Measurements from ENCODE around the gene ZNF780A. TPM values are rescaled to one million over a fixed set of nuclear protein-coding genes. Genes with fewer than 3 reads are reported as not detected.

ZNF780A gene
- total RNA-seq, 1 donor from 2014 or later = 30.2 TPM

- Histone ChIP-seq H2AFZ (replicated peaks) (peak overlapping the region; percentile 100), H3K4me3 (peak overlapping the region; percentile 92), H3K27ac (no peak overlapping the region), H4K20me1 (ENCODE audit: low read depth) (no peaks in the 10 kb centered on the region), H3K27me3 (no peaks in the 10 kb centered on the region), H3K79me2 (ENCODE audit: low read depth) (peaks cover 42% of the 10 kb centered on the region), H3K4me2 (peak overlapping the region; percentile 86), H3K4me1 (peaks cover 5% of the 10 kb centered on the region), H3K9ac (peak overlapping the region; percentile 58), H3K9me3 (ENCODE audit: low read depth) (peaks cover 10% of the 10 kb centered on the region), H3F3A (ENCODE audit: low read depth) (no peaks in the 10 kb centered on the region), H3K36me3 (no peaks in the 10 kb centered on the region)
- peaks cover 4% of the 10 kb centered on the region for H3K27me3 Mint-ChIP-seq (ENCODE audit: insufficient read depth, low read depth)
- peaks cover 19% of the 10 kb centered on the region for H3K4me1 Mint-ChIP-seq
- peaks cover 52% of the 10 kb centered on the region for H3K9me3 Mint-ChIP-seq
- TF ChIP-seq EZH2 (IDR thresholded peaks at IDR 0.05) (peak; percentile 6), CTCF (IDR thresholded peaks at IDR 0.05) (no peak)
- DNase-seq (ENCODE audit: low spot score) = no peak
- H3K27ac Mint-ChIP-seq = no peak overlapping the region
- H3K36me3 Mint-ChIP-seq = peaks cover 32% of the 10 kb centered on the region
- H3K4me3 Mint-ChIP-seq = peak overlapping the region; percentile 100
Observed at GRCh38 chr19:40056505-40056904, 34.2 kb downstream of the ZNF780A start.

- Histone ChIP-seq H3K27me3 (no peaks in the 10 kb centered on the region), H3K4me2 (peak within 1 kb of the TSS; percentile 86), H3K27ac (no peak within 1 kb of the TSS), H3K4me1 (peaks cover 5% of the 10 kb centered on the region), H3K9me3 (ENCODE audit: low read depth) (peaks cover 10% of the 10 kb centered on the region), H3K79me2 (ENCODE audit: low read depth) (peaks cover 47% of the 10 kb centered on the region), H4K20me1 (ENCODE audit: low read depth) (no peaks in the 10 kb centered on the region), H2AFZ (replicated peaks) (peak within 1 kb of the TSS; percentile 100), H3K9ac (peak within 1 kb of the TSS; percentile 58), H3K36me3 (no peaks in the 10 kb centered on the region), H3K4me3 (peak within 1 kb of the TSS; percentile 92), H3F3A (ENCODE audit: low read depth) (no peaks in the 10 kb centered on the region)
- DNase-seq (ENCODE audit: low spot score) = peak; percentile 63
- H3K27me3 Mint-ChIP-seq (ENCODE audit: insufficient read depth, low read depth) = peaks cover 4% of the 10 kb centered on the region
- TF ChIP-seq EZH2phosphoT487 (IDR thresholded peaks at IDR 0.05) (no peak), CTCF (IDR thresholded peaks at IDR 0.05) (no peak), EZH2 (IDR thresholded peaks at IDR 0.05) (no peak)
- peak within 1 kb of the TSS; percentile 97 for H3K27ac Mint-ChIP-seq
- peaks cover 35% of the 10 kb centered on the region for H3K36me3 Mint-ChIP-seq
- H3K4me1 Mint-ChIP-seq = peaks cover 19% of the 10 kb centered on the region
- peaks cover 55% of the 10 kb centered on the region for H3K9me3 Mint-ChIP-seq
- H3K4me3 Mint-ChIP-seq = peak within 1 kb of the TSS; percentile 100
Observed at GRCh38 chr19:40055832-40056504, 34.8 kb downstream of the ZNF780A start, which contains the start of gene ZNF780B. Gene ZNF780B, minus strand, starts transcription at chr19:40056231. Its CDS starts 5,899 bp downstream, at chr19:40050332.

- Mint-ChIP-seq H3K9me3 (peaks cover 61% of the 10 kb centered on the region), H3K36me3 (peaks cover 42% of the 10 kb centered on the region), H3K4me3 (peak overlapping the region; percentile 100), H3K4me1 (peaks cover 19% of the 10 kb centered on the region), H3K27ac (no peak overlapping the region), H3K27me3 (ENCODE audit: insufficient read depth, low read depth) (peaks cover 4% of the 10 kb centered on the region)
- Histone ChIP-seq H3K4me3 (peak overlapping the region; percentile 92), H3K27ac (no peak overlapping the region), H3K9me3 (ENCODE audit: low read depth) (peaks cover 10% of the 10 kb centered on the region), H3K9ac (peak overlapping the region; percentile 58), H3K79me2 (ENCODE audit: low read depth) (peaks cover 55% of the 10 kb centered on the region), H2AFZ (replicated peaks) (no peak overlapping the region), H4K20me1 (ENCODE audit: low read depth) (no peaks in the 10 kb centered on the region), H3K36me3 (no peaks in the 10 kb centered on the region), H3K27me3 (no peaks in the 10 kb centered on the region), H3K4me1 (peaks cover 5% of the 10 kb centered on the region), H3K4me2 (peak overlapping the region; percentile 86), H3F3A (ENCODE audit: low read depth) (no peaks in the 10 kb centered on the region)
- no peak for DNase-seq (ENCODE audit: low spot score)
- no peak for TF ChIP-seq CTCF (IDR thresholded peaks at IDR 0.05)
Observed at GRCh38 chr19:40055049-40055448, 35.7 kb downstream of the ZNF780A start.

Data from neural progenitor cell (in vitro differentiated cells).